GM19397 (cell line): ENCODE measurements around the gene IRAG1.

Experiments used
- ATAC-seq: cut with Tn5 transposase; IDR thresholded peaks from one replicate; pipeline ENCODE4 v1.9.1; 2021; ENCODE audit warnings: mild to moderate bottlenecking, moderate library complexity; ENCODE audit not compliant: unreplicated experiment

Gene IRAG1, protein sequence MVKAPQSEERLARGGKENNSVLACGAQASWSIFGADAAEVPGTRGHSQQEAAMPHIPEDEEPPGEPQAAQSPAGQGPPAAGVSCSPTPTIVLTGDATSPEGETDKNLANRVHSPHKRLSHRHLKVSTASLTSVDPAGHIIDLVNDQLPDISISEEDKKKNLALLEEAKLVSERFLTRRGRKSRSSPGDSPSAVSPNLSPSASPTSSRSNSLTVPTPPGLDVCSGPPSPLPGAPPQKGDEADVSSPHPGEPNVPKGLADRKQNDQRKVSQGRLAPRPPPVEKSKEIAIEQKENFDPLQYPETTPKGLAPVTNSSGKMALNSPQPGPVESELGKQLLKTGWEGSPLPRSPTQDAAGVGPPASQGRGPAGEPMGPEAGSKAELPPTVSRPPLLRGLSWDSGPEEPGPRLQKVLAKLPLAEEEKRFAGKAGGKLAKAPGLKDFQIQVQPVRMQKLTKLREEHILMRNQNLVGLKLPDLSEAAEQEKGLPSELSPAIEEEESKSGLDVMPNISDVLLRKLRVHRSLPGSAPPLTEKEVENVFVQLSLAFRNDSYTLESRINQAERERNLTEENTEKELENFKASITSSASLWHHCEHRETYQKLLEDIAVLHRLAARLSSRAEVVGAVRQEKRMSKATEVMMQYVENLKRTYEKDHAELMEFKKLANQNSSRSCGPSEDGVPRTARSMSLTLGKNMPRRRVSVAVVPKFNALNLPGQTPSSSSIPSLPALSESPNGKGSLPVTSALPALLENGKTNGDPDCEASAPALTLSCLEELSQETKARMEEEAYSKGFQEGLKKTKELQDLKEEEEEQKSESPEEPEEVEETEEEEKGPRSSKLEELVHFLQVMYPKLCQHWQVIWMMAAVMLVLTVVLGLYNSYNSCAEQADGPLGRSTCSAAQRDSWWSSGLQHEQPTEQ

DNA sequence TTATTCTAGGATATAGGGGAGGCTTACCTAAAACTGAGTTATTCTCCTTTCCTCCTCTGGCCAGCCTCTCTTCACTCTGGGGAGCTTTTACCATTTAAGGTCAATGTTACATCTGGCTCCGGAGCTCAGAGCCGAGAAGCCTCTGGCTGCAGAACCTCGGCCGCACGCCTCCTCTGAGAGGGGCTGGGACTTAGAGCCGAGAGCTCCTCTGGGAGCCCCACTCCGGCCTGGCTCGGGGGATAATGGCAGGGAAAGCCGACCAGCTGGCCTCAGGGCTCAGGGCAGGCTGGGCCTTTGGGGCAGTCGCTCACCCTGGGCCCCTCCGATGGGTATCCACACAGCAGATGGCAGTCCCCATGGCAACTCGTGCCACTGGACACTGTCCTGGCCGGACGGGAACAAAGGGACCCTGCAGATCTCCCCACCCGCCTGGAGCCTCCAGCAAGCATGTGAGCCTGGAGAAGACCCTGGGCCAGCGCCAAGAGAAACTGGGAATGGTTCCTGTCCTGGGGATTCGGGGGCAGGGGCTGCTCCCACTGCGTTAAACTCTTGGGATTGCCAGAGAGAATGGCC lies at the start of gene IRAG1:
TSS of gene IRAG1 (minus strand) at position 247 of the 573 bp plus-strand sequence. CDS start at position 94, 153 bp downstream.
- ATAC-seq: no peak

DNA sequence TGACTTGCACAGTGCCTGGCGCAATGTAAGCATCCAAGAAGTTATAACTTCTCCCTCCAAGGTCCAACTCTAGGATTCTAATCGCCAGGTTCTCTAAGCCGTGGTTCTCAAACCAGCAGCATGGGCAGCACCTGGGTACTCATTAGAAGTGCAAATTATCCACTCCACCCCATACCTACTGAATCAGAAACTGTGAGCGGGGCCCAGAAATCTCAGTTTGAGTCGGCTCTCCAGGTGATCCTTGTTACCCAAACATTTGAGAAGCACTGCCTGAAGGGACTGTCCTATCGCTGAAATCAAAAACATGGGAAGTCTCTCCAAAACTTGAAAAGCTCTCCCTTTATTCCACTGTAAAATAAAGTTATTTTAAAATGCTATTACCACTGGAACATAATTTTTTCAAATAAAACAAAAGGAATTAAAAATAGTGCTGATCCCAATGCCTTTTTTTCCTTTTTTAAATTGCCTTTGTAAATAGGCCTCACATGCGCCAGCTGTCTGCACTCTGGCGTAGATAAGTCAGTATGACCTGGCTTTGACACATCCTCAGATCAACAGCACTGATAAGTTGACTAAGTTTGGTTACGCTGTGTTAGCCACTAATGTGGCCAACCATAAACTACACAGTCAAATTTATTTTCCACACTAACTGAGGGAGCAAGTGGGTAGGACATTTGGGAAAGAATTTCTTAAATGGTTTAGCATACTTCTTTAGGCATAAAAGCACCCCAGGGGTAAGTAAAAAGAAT lies 49.1 kb upstream of the IRAG1 start:
- no peak for ATAC-seq

DNA sequence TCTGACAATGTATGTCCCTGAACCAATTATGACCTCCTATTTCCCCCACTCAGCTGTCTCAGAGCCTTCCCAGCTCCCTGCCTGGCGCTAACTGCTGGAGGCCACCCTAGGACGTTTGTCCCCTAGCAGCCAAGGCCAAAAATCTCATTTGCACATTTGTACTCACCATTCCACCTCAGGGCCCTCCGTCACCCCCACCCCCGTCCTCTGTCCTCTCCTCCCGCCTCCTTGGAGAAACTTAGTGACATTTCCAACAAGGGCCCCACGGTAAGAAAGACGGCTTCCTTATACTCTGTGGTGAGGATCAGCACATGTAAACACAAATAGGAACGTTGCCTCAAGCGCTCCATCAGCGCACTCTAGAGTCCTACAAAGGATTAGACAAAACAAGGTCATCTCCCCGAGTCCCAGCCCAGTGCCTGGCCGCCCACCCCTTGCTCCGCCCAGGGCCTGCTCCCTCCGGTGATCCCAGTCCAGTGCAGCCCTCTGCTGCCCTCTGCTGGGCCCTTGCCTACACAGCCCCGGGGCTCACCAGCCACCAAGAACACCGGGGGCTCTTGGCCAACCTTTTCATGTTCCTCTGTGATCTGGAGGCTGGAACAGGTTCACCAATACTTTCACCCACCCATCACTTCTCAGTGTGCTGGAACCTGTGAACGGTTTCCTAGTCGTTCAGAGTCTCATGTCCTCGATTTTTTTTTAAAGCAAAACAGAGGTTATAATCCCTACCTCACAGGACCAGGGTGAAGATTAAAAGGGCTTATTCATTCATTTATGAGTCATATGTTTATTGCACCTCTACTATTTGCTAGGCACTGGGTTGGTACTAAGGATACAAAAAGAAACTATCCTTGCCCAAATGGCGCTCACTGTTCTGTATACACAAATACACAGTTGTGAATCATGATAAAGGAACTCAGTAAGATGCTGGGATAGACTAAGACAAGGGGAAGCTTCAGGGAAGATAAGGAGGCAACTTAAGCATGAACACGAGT lies 42.2 kb upstream of the IRAG1 start:
- peak; percentile 93 for ATAC-seq

DNA sequence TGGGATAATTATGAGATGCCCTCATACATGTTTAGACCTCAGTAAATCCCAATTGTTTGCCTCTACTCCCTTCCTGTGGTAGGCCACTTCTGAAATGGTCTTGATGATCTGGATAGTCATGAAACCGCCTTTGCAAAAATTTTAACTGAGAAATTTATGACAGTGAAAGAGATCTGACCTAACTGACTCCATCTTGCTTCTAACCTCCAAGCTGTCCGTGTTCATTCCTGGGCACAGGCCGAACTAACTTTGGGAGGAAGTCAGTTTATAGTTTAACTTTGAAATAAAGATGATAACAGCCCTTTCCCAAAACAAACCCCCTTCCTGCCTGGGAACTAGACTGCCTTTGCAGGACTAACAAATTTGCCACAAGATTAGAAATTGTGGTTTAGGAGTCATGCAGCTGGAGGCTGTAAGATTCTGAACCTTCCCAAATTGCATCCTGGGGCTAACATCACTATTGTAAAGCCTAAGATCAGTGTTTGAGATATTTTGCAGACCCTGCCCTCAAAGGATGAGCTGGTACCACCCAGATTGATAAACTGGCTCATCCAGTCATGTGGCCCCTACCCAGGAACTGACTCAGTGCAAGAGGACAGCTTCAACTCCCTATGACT lies 37.6 kb upstream of the IRAG1 start:
- no peak for ATAC-seq

DNA sequence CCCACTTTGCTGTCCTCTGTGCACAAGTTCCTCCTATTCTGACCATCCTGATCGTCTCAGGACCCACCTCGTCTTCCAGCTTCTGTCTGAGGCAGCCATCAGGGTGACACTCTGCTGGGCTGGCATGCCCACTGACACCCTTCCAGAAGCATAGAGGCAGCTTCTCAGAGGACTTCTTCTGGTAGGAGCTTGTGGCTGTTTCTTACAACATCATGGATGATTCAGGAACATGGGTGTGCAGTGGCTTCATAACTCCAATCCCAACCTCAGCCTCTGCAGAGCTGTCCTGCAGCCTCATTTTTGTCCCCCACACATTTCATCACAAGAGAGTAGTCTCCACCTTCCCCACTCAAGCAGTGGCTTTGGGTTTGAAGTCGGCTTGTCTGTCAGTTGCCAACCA lies 36.6 kb upstream of the IRAG1 start:
- ATAC-seq: no peak

DNA sequence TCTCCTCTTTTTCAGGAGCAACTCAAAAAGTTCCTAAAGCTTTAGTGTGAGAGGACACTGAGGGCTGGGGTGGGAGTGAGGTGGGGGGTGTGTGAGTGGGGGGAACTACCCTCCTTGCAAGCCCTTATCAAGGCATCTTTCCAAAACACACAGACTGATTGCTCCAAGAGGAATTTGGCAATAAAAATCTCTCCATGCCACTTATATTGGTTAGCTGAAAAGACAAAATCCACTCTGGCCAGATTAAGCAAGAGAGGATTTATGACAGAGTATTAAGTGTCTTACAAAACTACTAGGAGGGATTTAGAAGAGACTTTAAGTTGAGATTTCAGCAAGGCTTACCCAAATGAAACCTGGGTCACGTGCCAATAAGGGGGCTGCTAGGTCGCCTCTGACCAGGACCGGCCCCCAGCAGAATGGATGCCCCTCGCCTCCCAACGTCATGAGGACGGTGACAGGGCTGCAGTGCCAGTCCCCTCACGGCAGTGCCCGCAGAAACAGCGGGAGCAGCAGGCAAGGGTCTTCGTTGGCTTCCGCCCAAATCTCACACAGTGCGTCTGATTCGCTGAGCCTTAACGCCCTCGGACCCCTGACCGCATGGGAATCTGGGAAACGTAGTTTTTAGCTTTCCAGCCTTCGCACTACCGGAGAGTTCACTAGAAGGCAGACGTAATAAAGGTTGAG lies 35.4 kb upstream of the IRAG1 start:
- ATAC-seq: no peak

DNA sequence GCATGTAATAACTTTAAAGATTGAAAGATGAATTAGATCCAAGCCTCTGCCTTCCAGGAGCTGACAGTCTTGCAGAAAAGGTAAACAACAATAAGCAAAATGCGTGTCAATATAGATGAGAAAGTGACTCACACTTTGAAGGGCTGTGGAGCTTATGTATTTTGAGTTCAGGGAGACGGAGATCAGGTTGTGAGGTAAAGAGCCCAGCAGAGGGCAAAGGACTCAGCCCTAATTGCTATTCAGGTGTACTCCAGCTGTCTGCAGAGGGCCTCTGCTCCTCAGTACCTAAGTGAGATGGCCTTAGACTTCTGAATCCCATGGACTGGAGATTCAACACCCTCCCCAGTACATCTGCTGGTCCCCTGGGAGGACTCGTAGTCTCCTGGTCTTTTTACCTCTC lies 34.6 kb upstream of the IRAG1 start:
- no peak for ATAC-seq

DNA sequence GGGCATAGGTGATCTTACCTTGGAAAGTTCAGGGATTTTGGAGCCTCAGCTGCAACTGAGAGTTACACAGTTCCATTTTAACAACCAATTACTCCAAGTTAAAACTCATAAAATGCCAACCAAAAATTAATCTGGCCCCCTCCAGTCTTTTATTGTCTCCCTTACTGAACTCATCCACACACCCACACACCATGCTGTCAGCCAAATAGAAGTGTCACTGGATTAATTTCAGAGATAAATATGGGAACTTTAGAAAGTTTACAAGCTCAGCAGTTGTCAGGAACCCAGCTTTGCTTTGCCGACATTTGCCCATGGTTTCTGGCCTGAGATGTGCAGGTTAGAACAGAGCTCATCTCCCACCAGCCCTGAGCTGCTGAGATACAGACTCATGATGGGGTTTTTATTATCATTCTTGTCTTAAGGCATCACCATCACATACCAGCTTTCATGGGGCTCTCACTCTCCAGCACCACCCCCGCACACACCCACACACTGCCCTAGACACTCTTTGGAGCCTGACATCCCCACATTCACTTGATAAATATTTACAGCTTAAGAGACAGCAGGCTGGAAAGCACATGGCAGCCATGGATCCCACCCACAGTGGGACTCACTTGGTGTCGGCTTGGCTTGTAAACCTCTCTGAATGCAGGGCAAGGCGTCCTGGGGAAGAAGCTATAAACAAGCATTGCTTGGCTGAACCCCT lies 33.7 kb upstream of the IRAG1 start:
- no peak for ATAC-seq

DNA sequence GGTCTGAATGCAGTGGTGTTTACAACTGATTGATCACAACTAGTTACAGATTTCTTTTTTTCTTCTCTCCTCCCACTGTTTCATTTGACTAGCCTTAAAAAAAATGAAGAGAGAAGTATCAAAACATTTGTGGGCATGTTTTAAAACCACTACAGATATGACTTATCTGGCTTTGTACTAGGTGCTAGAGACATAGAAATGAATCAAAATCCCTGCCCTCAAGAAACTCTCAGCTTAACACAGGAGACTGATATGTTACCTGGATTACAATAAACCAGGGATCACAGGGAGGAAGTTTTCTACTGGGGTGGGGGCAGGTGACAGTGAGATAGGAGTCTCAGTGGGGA lies 32.3 kb upstream of the IRAG1 start:
- no peak for ATAC-seq

DNA sequence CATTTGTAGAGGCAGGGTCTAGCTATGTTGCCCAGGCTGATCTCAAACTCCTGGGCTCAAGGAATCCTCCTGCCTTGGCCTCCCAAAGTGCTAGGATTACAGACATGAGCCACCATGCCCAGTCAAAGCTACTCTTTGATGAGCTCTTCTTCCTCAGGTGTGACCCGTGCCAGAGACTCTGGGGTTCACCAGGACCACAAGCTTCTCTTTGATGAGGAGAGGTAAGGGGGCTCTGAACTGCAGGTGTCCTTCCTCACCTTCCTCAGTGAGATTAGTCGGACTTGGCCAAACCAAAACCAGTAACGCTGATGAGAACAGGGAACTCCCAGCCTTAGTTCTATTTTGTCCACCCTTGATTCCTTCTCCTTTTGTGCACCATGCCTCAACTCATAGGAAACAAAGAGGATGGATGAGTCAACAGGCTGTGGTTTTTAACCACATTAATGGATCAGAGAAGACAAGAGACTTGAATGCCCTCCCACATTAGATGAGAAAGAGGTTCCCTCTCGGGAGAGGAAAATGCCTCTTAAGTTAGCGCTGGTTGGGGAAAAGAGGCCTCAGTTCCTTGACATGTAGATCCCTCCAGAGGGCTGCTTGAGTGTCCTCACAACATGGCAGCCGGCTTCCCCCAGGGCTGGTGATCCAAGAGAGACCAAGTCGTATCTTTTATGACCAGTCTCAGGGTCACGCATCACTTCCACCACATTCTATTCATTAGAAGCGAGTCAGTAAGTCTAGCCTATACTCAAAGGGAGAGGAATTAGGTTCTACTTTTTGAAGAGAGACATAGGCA lies 31.8 kb upstream of the IRAG1 start:
- ATAC-seq: no peak

DNA sequence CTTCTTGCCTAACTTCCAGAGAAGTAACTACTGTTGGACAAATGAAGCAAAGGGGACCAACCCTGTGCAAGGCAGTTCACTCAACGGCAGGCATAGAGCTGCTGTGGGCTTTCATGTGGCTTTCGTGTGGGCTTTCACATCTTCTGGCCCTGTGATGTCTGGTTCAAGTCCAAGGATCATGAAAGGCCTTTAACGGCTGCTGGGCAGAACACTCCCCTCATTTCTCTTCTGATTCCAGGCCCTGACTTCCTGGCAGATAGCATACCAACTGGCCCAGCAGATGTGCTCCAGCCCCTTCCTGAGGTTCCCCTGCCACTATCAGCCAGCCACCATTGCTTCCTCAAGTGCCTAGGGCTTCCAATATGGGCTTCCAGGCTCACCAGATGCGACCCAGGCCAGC lies 28.8 kb upstream of the IRAG1 start:
- no peak for ATAC-seq

DNA sequence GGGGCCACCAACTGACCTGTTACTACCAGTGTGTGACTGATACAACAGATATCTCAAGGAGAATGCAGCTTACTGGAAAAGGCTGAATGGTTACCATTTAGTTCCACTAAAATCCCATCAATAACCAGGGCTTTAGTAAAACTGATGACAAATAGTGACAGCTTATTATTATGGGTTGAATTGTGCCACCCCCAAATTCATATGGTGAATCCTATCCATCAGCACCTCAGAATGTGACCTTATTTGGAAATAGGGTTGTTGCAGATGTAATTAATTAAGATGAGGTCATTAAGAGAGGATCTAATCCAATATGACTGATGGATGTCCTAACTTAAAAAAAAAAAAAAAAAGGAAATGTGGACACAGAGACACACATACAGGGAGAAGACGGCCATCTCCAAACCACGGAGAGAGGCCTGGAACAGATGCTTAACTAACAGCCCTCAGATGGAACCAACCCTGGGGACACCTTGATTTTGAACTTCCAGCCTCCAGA lies 27.4 kb upstream of the IRAG1 start:
- ATAC-seq: no peak

DNA sequence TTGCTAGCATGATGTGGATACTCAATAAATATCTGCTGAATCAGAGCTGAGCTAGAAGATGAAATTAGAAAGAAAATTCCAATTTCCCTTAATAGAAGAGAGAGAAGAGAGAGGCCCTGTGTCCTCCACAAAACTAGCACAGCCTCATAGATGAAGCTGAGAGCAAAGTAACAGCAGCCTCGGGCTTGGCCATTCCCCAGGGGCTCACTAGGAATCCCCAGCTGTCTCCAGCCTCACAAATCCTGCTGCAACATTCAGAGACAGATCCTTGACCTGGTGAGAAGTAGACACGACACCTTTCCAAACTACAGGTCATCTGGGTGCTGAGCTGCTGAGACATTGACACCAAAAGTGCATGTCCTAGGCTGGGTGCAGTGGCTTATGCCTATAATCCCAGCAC lies 26.1 kb upstream of the IRAG1 start:
- ATAC-seq: no peak

DNA sequence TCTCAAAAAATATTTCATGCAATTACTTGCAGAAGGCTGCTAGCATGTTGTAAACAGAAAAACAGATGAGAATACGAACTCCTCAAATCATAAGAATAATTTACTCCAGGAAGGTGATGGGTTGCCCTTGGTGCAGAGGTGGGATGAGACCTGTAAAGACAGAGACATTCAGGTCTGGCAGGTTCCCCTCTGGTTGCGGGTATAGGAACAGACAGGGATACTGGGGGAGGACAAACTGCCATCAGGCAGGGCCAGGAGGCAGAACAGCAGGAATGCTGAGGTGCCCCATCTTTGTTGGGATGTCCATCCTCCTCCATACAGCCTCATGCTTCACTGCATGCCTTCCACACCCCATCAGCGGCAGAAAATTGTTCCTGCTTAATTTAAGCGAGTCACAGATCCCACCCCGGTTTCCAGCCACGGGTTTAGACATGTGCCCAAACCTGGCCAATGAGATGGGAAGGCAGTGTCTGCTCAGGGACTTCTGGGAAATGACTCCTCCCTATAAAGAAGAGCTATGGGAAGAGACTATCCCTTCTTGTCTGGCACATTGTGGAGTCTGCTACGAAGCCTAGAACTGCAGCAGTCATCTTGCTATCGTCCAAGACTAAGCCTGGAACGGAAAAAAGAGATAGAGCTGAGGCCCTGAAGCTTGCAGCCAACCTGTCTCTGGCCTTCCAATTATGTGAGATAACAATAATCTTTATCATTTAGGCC lies 23.1 kb upstream of the IRAG1 start:
- no peak for ATAC-seq

DNA sequence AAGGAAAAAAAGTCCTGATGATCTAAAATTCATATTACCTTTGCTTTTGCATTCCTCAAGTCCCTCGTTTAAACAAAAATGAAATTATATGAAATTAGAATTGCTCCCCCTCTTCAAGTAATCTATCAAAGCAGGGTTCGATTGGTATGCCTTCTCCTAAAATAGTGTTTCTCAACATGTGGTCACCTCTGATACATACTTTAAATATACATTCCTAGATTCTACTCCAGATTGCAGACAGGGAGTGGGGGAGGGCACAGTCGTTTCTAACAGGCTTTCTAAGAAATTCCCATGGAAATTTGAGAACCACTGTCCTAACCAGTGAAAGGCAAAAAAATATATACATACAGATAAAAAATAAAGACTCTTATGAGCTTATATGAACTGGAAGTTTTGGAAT lies 22.6 kb upstream of the IRAG1 start:
- no peak for ATAC-seq

DNA sequence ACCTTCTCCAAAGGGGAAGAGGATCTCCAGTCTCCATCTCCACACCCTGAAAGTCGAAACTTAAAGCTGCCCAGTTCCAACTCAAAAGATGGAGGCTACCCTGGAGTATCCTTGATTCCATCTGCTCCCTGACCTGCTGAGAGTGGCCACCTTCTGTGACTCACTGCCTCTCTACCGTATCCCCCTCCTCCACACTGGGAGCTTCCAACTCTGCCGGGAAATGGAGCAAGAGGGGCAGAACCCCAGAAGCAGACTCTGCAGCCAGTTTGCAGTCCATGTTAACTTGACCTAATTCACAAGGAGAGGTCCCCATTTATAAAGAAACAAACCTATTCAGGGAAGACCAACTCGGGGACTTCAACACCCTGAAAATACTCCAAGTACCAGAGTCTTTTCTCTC lies 22.0 kb upstream of the IRAG1 start:
- ATAC-seq: no peak
